DOHH2 (cell line): ENCODE measurements around the gene CNOT2.

Source experiments
- H3F3A ChIP-seq: fragments of 200-600 bp; sonication (generic), shearing (Covaris generic); 2 replicates; pipeline ENCODE4 v1.6.0; 2016; ENCODE audit warnings: antibody characterized with exemption, mild to moderate bottlenecking; ENCODE audit not compliant: control insufficient read depth, insufficient read depth
- H3K27ac ChIP-seq: fragments of 200-600 bp; sonication (generic); 2 replicates; pipeline ENCODE4 v1.5.1; 2014; ENCODE audit warnings: low read depth, mild to moderate bottlenecking, low read length, moderate library complexity
- H3K27me3 ChIP-seq: fragments of 200-600 bp; sonication (generic); 2 replicates; pipeline ENCODE4 v1.6.1; 2014; ENCODE audit warnings: mild to moderate bottlenecking, low read length, mixed read lengths; ENCODE audit not compliant: control insufficient read depth
- H3K36me3 ChIP-seq: fragments of 200-600 bp; sonication (generic); 2 replicates; pipeline ENCODE4 v1.6.1; 2014; ENCODE audit warnings: mild to moderate bottlenecking, low read length, moderate library complexity, mixed read lengths; ENCODE audit not compliant: control insufficient read depth
- H3K4me1 ChIP-seq: fragments of 200-600 bp; sonication (generic); 2 replicates; pipeline ENCODE4 v1.6.1; 2014; ENCODE audit warnings: mild to moderate bottlenecking, low read length, mixed read lengths; ENCODE audit not compliant: control insufficient read depth
- H3K4me2 ChIP-seq: fragments of 200-600 bp; sonication (generic); 2 replicates; pipeline ENCODE4 v1.6.0; 2014; ENCODE audit warnings: mild to moderate bottlenecking, low read length, moderate library complexity
- H3K4me3 ChIP-seq: fragments of 200-600 bp; sonication (generic); 2 replicates; pipeline ENCODE4 v1.5.1; 2014; ENCODE audit warnings: mild to moderate bottlenecking, low read length, mixed read lengths
- H3K79me2 ChIP-seq: fragments of 200-600 bp; sonication (generic); 2 replicates; pipeline ENCODE4 v1.6.1; 2014; ENCODE audit warnings: mild to moderate bottlenecking, low read length, mixed read lengths; ENCODE audit not compliant: control insufficient read depth
- H3K9me2 ChIP-seq: fragments of 200-600 bp; sonication (generic); replicated peaks from 2 replicates; pipeline ENCODE4 v1.6.1; 2014; ENCODE audit warnings: mild to moderate bottlenecking, low read length, mixed read lengths; ENCODE audit not compliant: control insufficient read depth
- H3K9me3 ChIP-seq: fragments of 200-600 bp; sonication (generic); 2 replicates; pipeline ENCODE4 v1.6.1; 2014; ENCODE audit warnings: antibody characterized with exemption, low read length, mixed read lengths; ENCODE audit not compliant: control insufficient read depth, insufficient read depth
- H4K20me1 ChIP-seq: fragments of 200-600 bp; sonication (generic); 2 replicates; pipeline ENCODE4 v1.6.0; 2014; ENCODE audit warnings: low read depth, mild to moderate bottlenecking, antibody characterized with exemption, low read length, moderate library complexity; ENCODE audit not compliant: control insufficient read depth, insufficient read depth
- CTCF ChIP-seq: fragments of 200-600 bp; sonication (generic); IDR thresholded peaks from one replicate; pipeline ENCODE4 v1.5.1; 2014; ENCODE audit warnings: antibody characterized with exemption, mild to moderate bottlenecking, low read depth, low read length; ENCODE audit not compliant: poor library complexity, severe bottlenecking
- EZH2phosphoT487 ChIP-seq: fragments of 200-600 bp; sonication (generic); IDR thresholded peaks from 2 replicates; pipeline ENCODE4 v1.6.1; 2017; ENCODE audit warnings: borderline replicate concordance, mild to moderate bottlenecking, antibody characterized with exemption, low read length, moderate library complexity, mixed read lengths

Gene CNOT2

GRCh38 chr12:70403826-70404225 is 160.6 kb downstream of the CNOT2 start:
- H3K79me2 ChIP-seq = peaks cover 10% of the 10 kb centered on the region
- H3K4me3 ChIP-seq = no peak overlapping the region
- H3F3A ChIP-seq = 0 out of 2 replicates have a peak, but pooled peaks cover 2% of the 10 kb centered on the region
- no peaks in the 10 kb centered on the region for H3K27me3 ChIP-seq
- H3K9me2 ChIP-seq = no peaks in the 10 kb centered on the region
- no peaks in the 10 kb centered on the region for H4K20me1 ChIP-seq
- no peaks in the 10 kb centered on the region for H3K4me1 ChIP-seq
- no peak overlapping the region for H3K27ac ChIP-seq
- TF ChIP-seq EZH2phosphoT487 (no peak), CTCF (no peak)
- no peak overlapping the region for H3K4me2 ChIP-seq
- H3K9me3 ChIP-seq = no peaks in the 10 kb centered on the region
- peaks cover 90% of the 10 kb centered on the region for H3K36me3 ChIP-seq
